Lower lobe of right lung (tissue), 2 donors: ENCODE measurements around the gene FXYD6. TPM values are rescaled to one million over a fixed set of nuclear protein-coding genes. Genes with fewer than 3 reads are reported as not detected.

Source experiments
- ATAC-seq, 2 donors: fragments of 200-7000 bp; cut with Tn5 transposase; one replicate each; pipeline ENCODE4 v1.9.1; 2020 to 2022; ENCODE audit warnings: mild to moderate bottlenecking in 2 of 2, moderate library complexity in 2 of 2
- DNase-seq: peaks from one replicate; pipeline ENCODE4 v3.0.0-alpha.2; 2020
- H3K27ac ChIP-seq: fragments of 200-600 bp; one replicate; pipeline ENCODE4 v1.8.0; 2022
- H3K27me3 ChIP-seq: fragments of 200-600 bp; one replicate; pipeline ENCODE4 v1.8.0; 2022; ENCODE audit warnings: low read depth
- H3K36me3 ChIP-seq: fragments of 200-600 bp; one replicate; pipeline ENCODE4 v1.8.0; 2022; ENCODE audit warnings: mild to moderate bottlenecking
- H3K4me1 ChIP-seq: fragments of 200-600 bp; one replicate; pipeline ENCODE4 v1.8.0; 2022
- H3K4me3 ChIP-seq: fragments of 200-600 bp; one replicate; pipeline ENCODE4 v1.8.0; 2022; ENCODE audit warnings: mild to moderate bottlenecking
- H3K9me3 ChIP-seq: fragments of 200-600 bp; one replicate; pipeline ENCODE4 v1.8.0; 2022
- intact Hi-C: fragments of 100-400 bp; cut with DNase I; formaldehyde crosslinking; loops from one replicate; pipeline ENCODE4 v1.11.0; 2022
- total RNA-seq: library from RNA; stranded (reverse); fragmentation: NEBNext Ultra II Directional; extraction: Animal tissue kit (Norgen Biotek cat#: 25700); gene quantifications from one replicate; pipeline ENCODE4 v1.2.1, GENCODE V29; 2021
- TF ChIP-seq, protein P1 (sequence below): fragments of 200-600 bp; IDR thresholded peaks from one replicate; pipeline ENCODE4 v1.8.0; 2022; ENCODE audit warnings: antibody characterized with exemption, mild to moderate bottlenecking
- donor health status: DM: no; HTN: yes; CAD: no; lungs with severe emphysema.

The FXYD6 gene
- total RNA-seq, 1 donor from 2014 or later = 61.2 TPM

DNA sequence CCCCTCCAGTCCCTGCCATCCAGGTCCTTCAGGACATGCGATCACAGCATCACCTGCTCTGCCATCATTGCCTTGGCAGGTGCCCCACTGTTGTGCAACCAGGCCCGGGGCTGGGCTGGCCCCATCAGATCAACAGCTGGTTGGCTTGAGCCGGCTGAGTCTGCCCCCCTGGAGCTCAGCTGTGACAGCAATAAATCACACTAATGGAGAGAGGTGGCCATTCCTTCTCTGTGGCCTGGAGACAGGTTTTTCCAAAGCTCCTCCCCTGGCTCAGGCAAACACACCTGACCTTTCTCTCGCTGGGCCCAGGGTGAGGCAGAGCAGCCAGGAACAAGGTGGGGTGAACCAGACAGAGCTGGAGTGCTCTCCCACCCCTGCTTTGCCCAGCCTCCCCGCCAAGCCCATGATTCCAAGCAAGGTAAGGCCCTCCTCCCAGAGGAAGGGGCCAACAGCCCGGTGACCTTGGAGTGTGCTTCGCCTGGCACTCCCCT, 43.0 kb downstream of the FXYD6 start:
- peak; percentile 79 for DNase-seq
- Histone ChIP-seq H3K36me3 (no peaks in the 10 kb centered on the region), H3K27ac (no peak overlapping the region), H3K4me3 (no peak overlapping the region), H3K27me3 (no peaks in the 10 kb centered on the region), H3K9me3 (no peaks in the 10 kb centered on the region), H3K4me1 (peaks cover 16% of the 10 kb centered on the region)
- intact Hi-C loops = no loop called here
- peak; percentile 49 for ATAC-seq
- TF ChIP-seq, protein P1, sequence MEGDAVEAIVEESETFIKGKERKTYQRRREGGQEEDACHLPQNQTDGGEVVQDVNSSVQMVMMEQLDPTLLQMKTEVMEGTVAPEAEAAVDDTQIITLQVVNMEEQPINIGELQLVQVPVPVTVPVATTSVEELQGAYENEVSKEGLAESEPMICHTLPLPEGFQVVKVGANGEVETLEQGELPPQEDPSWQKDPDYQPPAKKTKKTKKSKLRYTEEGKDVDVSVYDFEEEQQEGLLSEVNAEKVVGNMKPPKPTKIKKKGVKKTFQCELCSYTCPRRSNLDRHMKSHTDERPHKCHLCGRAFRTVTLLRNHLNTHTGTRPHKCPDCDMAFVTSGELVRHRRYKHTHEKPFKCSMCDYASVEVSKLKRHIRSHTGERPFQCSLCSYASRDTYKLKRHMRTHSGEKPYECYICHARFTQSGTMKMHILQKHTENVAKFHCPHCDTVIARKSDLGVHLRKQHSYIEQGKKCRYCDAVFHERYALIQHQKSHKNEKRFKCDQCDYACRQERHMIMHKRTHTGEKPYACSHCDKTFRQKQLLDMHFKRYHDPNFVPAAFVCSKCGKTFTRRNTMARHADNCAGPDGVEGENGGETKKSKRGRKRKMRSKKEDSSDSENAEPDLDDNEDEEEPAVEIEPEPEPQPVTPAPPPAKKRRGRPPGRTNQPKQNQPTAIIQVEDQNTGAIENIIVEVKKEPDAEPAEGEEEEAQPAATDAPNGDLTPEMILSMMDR = no peak

DNA sequence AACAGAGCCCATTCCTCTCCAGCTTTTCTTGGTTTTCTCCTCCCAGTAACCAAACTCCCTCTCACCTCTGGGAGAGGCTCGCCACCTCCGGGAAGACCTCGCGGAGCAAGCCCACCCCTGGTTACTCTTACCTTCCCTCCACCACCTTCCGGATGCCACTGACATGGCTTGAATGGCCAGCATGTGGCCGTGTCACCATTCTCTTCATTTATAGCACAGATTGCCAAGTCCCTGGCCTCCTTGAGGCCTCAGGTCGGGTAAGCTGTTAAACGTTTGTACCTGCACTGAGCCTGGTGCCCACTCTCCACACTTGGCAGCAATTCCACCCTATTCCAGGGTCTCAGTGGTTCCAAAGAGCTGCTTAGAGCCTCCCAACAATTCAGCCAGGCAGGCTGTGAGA, 43.9 kb downstream of the FXYD6 start:
- Histone ChIP-seq H3K4me3 (no peak overlapping the region), H3K27ac (no peak overlapping the region), H3K27me3 (peaks cover 3% of the 10 kb centered on the region), H3K36me3 (no peaks in the 10 kb centered on the region), H3K9me3 (no peaks in the 10 kb centered on the region), H3K4me1 (peaks cover 22% of the 10 kb centered on the region)
- DNase-seq = no peak
- intact Hi-C loops = no loop called here
- TF ChIP-seq, protein P1 = no peak
- ATAC-seq = no peak

DNA sequence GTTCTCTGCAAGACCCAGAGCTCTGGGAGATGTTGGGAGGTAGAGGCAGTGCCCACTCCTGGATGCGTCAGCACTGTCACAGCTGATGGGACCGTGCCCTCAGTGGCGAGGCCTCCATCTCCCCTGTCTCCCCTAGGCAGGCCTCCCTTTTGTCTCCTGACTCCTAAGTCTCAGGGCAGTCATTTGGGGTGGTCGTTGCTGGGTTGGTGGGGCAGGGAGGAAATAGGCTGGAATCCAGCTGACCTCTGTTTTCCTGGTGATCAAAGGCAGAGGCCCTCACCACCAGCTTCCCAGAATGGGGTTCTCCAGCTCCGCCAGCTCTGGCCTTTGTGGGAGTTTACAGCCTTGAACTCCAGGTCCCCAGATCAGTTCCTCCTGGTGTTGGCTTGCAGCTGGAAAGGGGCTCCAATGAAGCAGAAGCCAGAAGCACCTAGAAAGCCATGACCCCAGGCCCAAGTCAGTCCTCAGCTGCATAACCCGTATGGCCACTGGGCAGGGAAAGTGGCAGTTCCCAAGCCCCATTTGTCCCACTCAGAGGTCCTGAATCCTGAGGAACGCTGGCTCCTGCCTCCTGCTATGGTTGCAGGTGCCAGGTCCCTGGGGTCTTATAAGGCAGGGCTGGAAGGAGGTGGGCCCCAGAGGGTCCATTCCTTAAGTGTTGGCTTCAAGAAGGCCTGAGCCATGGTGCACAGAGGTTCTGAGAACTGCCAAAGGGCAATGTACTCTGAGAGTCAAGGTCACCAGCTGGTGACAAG, 44.6 kb downstream of the FXYD6 start:
- DNase-seq = no peak
- TF ChIP-seq, protein P1 = no peak
- Histone ChIP-seq H3K4me1 (peaks cover 22% of the 10 kb centered on the region), H3K4me3 (no peak overlapping the region), H3K27ac (no peak overlapping the region), H3K36me3 (no peaks in the 10 kb centered on the region), H3K27me3 (peaks cover 3% of the 10 kb centered on the region), H3K9me3 (no peaks in the 10 kb centered on the region)
- no peak for ATAC-seq
- intact Hi-C loops = no loop called here

DNA sequence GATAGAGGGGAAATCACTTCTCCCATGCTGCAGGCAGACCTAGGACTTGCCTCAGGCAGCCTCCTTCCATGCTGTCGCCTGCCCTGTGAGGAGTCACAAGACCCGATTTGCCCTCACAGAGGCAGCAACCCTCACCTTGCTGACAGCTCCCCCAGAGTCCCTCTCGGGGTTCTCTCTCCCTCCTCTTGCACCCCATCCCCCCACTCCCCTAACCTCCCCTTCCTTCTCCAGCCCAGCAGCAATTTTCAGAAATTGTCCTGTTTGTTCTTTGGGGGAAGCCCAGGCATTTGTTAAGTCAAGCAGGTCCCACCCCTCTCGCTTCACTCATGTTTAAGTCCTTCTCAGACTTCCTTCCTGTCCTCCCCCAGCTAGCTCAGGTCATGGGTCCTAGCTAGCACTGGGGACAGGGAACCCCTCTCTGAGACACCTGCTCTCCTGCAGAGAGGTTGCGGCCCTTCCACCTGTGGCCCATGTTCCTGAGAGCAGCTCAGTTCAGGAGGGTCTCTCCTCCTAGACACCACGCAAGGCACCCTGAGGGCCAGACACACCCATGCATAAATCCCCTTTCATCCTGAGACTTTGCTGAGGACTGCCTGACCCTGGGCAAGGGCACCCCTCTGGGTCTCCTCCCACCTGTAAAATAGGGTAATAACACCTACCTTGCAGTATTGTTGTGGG, 45.6 kb downstream of the FXYD6 start:
- DNase-seq = no peak
- no peak overlapping the region for H3K27ac ChIP-seq

DNA sequence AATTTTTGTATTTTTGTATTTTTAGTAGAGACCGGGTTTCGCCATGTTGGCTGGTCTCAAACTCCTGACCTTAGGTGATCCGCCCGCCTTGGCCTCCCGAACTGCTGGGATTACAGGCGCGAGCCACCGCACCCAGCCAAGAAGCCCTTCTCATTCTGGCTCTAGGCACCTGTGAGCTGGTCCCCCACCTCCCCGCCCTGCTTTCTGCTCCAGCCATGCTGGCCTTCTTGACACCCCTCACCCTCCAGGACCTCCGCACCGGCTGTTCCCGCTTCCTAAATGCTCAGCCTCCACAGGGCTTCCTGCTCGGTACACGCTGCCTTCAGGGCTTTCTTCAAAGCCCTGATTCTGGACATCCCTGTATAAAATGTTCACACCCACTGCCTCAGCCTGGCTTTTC, 46.4 kb downstream of the FXYD6 start:
- no peaks in the 10 kb centered on the region for H3K36me3 ChIP-seq
- no peak for ATAC-seq
- H3K4me3 ChIP-seq = no peak overlapping the region
- no peak for DNase-seq
- intact Hi-C loops = no loop called here
- H3K4me1 ChIP-seq = peaks cover 32% of the 10 kb centered on the region
- TF ChIP-seq, protein P1 = no peak
- no peaks in the 10 kb centered on the region for H3K9me3 ChIP-seq
- H3K27me3 ChIP-seq = peaks cover 3% of the 10 kb centered on the region
- H3K27ac ChIP-seq = no peak overlapping the region

More for the DNA sequence above, 45.6 kb downstream of the FXYD6 start:
- no peaks in the 10 kb centered on the region for H3K9me3 ChIP-seq
- no peak for ATAC-seq
- peaks cover 3% of the 10 kb centered on the region for H3K27me3 ChIP-seq
- H3K36me3 ChIP-seq = no peaks in the 10 kb centered on the region
- H3K4me3 ChIP-seq = no peak overlapping the region
- H3K4me1 ChIP-seq = peaks cover 25% of the 10 kb centered on the region
- TF ChIP-seq, protein P1 = no peak
- intact Hi-C loops = no loop called here
